Loucy (cell line): ENCODE data around the gene CCDC6.

ENCODE experiments used
- CTCF ChIP-seq: fragments of 200-600 bp; sonication (generic); conservative IDR thresholded peaks from 2 replicates; pipeline ENCODE4 v1.5.1; 2014; ENCODE audit warnings: mild to moderate bottlenecking, antibody characterized with exemption, low read length
- EZH2phosphoT487 ChIP-seq: fragments of 200-600 bp; IDR thresholded peaks from 2 replicates; pipeline ENCODE4 v1.6.1; 2018; ENCODE audit warnings: antibody characterized with exemption, mild to moderate bottlenecking, moderate library complexity, borderline replicate concordance

GRCh38 chr10:59773088-59773487, 133.3 kb downstream of the CCDC6 start:
- no peak for TF ChIP-seq CTCF
- no peak for TF ChIP-seq EZH2phosphoT487
